ENCODE measurements around the gene LAMA2. TPM values are rescaled to one million over a fixed set of nuclear protein-coding genes. Genes with fewer than 3 reads are reported as not detected.
"Not testable (repeated sequence)": the region's sequence is repeated elsewhere in the genome, so short reads cannot be mapped to it uniquely, and the experiment has no call there.

Gene LAMA2
- total RNA-seq, 1 experiment from 2014 or later, result 0.04 TPM

- DNase-seq, result no peak
- no peak overlapping the region for H2AFZ ChIP-seq (ENCODE audit: low read length)
- no peaks in the 10 kb centered on the region for H4K20me1 ChIP-seq (ENCODE audit: insufficient read depth, low read depth, low read length)
- no peak overlapping the region for H3K9ac ChIP-seq (ENCODE audit: low read length)
- H3K4me3 ChIP-seq (ENCODE audit: low read length), result no peak overlapping the region
- H3K9me2 ChIP-seq (replicated peaks; ENCODE audit: insufficient read depth, low read length), result no peaks in the 10 kb centered on the region
- H3K79me2 ChIP-seq (ENCODE audit: low read length), result no peaks in the 10 kb centered on the region
- H3K9me3 ChIP-seq (ENCODE audit: low read length), result peaks cover 21% of the 10 kb centered on the region
- no peaks in the 10 kb centered on the region for H3K4me1 ChIP-seq (ENCODE audit: low read length)
- H3K4me2 ChIP-seq (ENCODE audit: low read depth, low read length, poor library complexity, severe bottlenecking), result no peak overlapping the region
- no peak overlapping the region for H3K27ac ChIP-seq (ENCODE audit: low read length)
- H3K36me3 ChIP-seq (ENCODE audit: insufficient read depth, low read length), result no peaks in the 10 kb centered on the region
- no peaks in the 10 kb centered on the region for H3K27me3 ChIP-seq (ENCODE audit: low read length)
Measured at GRCh38 chr6:129041563-129041962, 158.6 kb downstream of the LAMA2 start.

DNA sequence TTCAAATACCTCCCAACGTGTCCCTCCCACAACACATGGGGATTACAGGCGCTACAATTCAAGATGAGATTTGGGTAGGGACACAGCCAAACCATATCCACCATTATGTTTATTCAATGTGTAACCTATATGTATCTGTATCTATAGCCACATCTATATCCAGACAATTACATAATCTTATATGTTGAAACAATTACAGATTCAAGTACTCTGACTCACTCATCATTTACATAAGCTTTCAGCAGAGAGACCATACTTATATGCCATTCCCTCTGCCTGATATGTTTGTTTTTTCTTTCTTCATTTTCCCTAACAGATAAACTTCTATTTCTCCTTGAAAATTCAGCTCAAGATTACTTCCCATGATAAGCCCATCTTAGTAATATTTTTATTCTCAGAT, 163.6 kb downstream of the LAMA2 start:
- Histone ChIP-seq H3K27me3 (ENCODE audit: low read length) (no peaks in the 10 kb centered on the region), H3K4me2 (ENCODE audit: low read depth, low read length, poor library complexity, severe bottlenecking) (no peak overlapping the region), H3K36me3 (ENCODE audit: insufficient read depth, low read length) (no peaks in the 10 kb centered on the region), H3K9me3 (ENCODE audit: low read length) (peaks cover 12% of the 10 kb centered on the region; the same call in 1 of the 2 replicates), H3K27ac (ENCODE audit: low read length) (no peak overlapping the region), H2AFZ (ENCODE audit: low read length) (no peak overlapping the region), H3K4me1 (ENCODE audit: low read length) (no peaks in the 10 kb centered on the region), H3K4me3 (ENCODE audit: low read length) (no peak overlapping the region), H3K9me2 (replicated peaks; ENCODE audit: insufficient read depth, low read length) (no peaks in the 10 kb centered on the region), H3K9ac (ENCODE audit: low read length) (no peak overlapping the region), H4K20me1 (ENCODE audit: insufficient read depth, low read depth, low read length) (no peaks in the 10 kb centered on the region), H3K79me2 (ENCODE audit: low read length) (no peaks in the 10 kb centered on the region)
- DNase-seq, result no peak

GRCh38 chr6:129047834-129048233, 164.9 kb downstream of the LAMA2 start:
- Histone ChIP-seq H3K79me2 (ENCODE audit: low read length) (no peaks in the 10 kb centered on the region), H3K27me3 (ENCODE audit: low read length) (no peaks in the 10 kb centered on the region), H3K4me1 (ENCODE audit: low read length) (no peaks in the 10 kb centered on the region), H4K20me1 (ENCODE audit: insufficient read depth, low read depth, low read length) (no peaks in the 10 kb centered on the region), H3K4me2 (ENCODE audit: low read depth, low read length, poor library complexity, severe bottlenecking) (no peak overlapping the region), H3K36me3 (ENCODE audit: insufficient read depth, low read length) (no peaks in the 10 kb centered on the region), H3K9me2 (replicated peaks; ENCODE audit: insufficient read depth, low read length) (no peaks in the 10 kb centered on the region), H3K9ac (ENCODE audit: low read length) (no peak overlapping the region), H3K4me3 (ENCODE audit: low read length) (no peak overlapping the region), H2AFZ (ENCODE audit: low read length) (no peak overlapping the region), H3K9me3 (ENCODE audit: low read length) (peaks cover 12% of the 10 kb centered on the region; the same call in 1 of the 2 replicates), H3K27ac (ENCODE audit: low read length) (no peak overlapping the region)
- no peak for DNase-seq

DNA sequence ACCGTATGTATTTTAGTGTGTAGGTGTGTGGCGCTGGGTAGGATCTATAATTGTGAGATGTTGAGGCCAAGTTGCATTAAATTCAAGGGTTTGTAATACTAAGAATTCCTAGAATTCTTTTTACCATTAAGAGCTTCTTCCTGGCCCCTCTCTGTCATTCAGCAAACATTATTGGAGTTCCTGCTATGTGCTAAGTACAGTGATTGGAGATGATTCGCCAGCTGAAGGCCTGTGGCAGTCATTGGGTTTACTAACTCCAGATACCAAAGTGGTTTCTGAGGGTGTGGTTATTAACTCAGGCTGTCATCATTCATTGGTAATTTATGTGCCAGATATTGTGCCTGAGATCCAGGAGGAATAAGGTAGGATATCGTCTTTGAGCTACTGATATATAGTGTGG, 167.1 kb downstream of the LAMA2 start:
- Histone ChIP-seq H3K27ac (ENCODE audit: low read length) (no peak overlapping the region), H3K4me1 (ENCODE audit: low read length) (no peaks in the 10 kb centered on the region), H3K4me2 (ENCODE audit: low read depth, low read length, poor library complexity, severe bottlenecking) (no peak overlapping the region), H3K36me3 (ENCODE audit: insufficient read depth, low read length) (no peaks in the 10 kb centered on the region), H3K9me3 (ENCODE audit: low read length) (peaks cover under 1% of the 10 kb centered on the region; the same call in 1 of the 2 replicates), H3K4me3 (ENCODE audit: low read length) (no peak overlapping the region), H3K9me2 (replicated peaks; ENCODE audit: insufficient read depth, low read length) (no peaks in the 10 kb centered on the region), H3K9ac (ENCODE audit: low read length) (no peak overlapping the region), H2AFZ (ENCODE audit: low read length) (no peak overlapping the region), H4K20me1 (ENCODE audit: insufficient read depth, low read depth, low read length) (no peaks in the 10 kb centered on the region), H3K27me3 (ENCODE audit: low read length) (no peaks in the 10 kb centered on the region), H3K79me2 (ENCODE audit: low read length) (no peaks in the 10 kb centered on the region)
- no peak for DNase-seq

GRCh38 chr6:129053143-129053542, 170.2 kb downstream of the LAMA2 start:
- H4K20me1 ChIP-seq (ENCODE audit: insufficient read depth, low read depth, low read length); H3K36me3 ChIP-seq (ENCODE audit: insufficient read depth, low read length); H3K27me3 ChIP-seq (ENCODE audit: low read length); H2AFZ ChIP-seq (ENCODE audit: low read length); H3K27ac ChIP-seq (ENCODE audit: low read length); DNase-seq; H3K4me3 ChIP-seq (ENCODE audit: low read length); H3K9me2 ChIP-seq (replicated peaks; ENCODE audit: insufficient read depth, low read length); H3K9ac ChIP-seq (ENCODE audit: low read length); H3K4me2 ChIP-seq (ENCODE audit: low read depth, low read length, poor library complexity, severe bottlenecking); H3K79me2 ChIP-seq (ENCODE audit: low read length); H3K4me1 ChIP-seq (ENCODE audit: low read length); H3K9me3 ChIP-seq (ENCODE audit: low read length): not testable (repeated sequence)

DNA sequence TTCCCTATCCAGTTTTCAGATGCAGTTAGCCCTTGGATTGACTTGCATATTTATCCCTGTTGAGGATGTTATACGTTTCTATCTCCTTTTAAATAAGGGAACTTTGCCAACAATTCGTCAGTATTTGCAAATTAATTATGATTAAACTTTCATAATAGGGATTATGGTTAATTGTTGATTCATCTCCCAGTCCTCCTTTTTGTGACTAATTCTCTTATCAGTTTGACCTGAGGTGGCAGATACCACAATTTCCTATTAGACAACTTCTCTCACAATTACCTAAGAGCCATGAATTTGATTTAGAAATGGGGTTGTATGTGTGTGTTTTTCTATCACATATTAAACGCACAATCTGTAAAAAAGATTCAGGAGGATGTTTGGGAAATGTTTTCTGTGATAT, 172.9 kb downstream of the LAMA2 start:
- Histone ChIP-seq H3K4me3 (ENCODE audit: low read length) (no peak overlapping the region), H3K27ac (ENCODE audit: low read length) (no peak overlapping the region), H3K9me3 (ENCODE audit: low read length) (no peaks in the 10 kb centered on the region), H3K9ac (ENCODE audit: low read length) (no peak overlapping the region), H3K27me3 (ENCODE audit: low read length) (no peaks in the 10 kb centered on the region), H2AFZ (ENCODE audit: low read length) (no peak overlapping the region), H3K9me2 (replicated peaks; ENCODE audit: insufficient read depth, low read length) (no peaks in the 10 kb centered on the region), H3K79me2 (ENCODE audit: low read length) (no peaks in the 10 kb centered on the region), H3K4me2 (ENCODE audit: low read depth, low read length, poor library complexity, severe bottlenecking) (no peak overlapping the region), H3K36me3 (ENCODE audit: insufficient read depth, low read length) (no peaks in the 10 kb centered on the region), H3K4me1 (ENCODE audit: low read length) (no peaks in the 10 kb centered on the region), H4K20me1 (ENCODE audit: insufficient read depth, low read depth, low read length) (no peaks in the 10 kb centered on the region)
- DNase-seq, result no peak

- Histone ChIP-seq H3K36me3 (ENCODE audit: insufficient read depth, low read length) (no peaks in the 10 kb centered on the region), H2AFZ (ENCODE audit: low read length) (no peak overlapping the region), H3K9me2 (replicated peaks; ENCODE audit: insufficient read depth, low read length) (no peaks in the 10 kb centered on the region), H3K4me2 (ENCODE audit: low read depth, low read length, poor library complexity, severe bottlenecking) (no peak overlapping the region), H4K20me1 (ENCODE audit: insufficient read depth, low read depth, low read length) (no peaks in the 10 kb centered on the region), H3K27ac (ENCODE audit: low read length) (no peak overlapping the region), H3K27me3 (ENCODE audit: low read length) (no peaks in the 10 kb centered on the region), H3K79me2 (ENCODE audit: low read length) (no peaks in the 10 kb centered on the region), H3K9me3 (ENCODE audit: low read length) (0 out of 2 replicates have a peak, but pooled peaks cover 6% of the 10 kb centered on the region), H3K4me3 (ENCODE audit: low read length) (no peak overlapping the region), H3K9ac (ENCODE audit: low read length) (no peak overlapping the region), H3K4me1 (ENCODE audit: low read length) (no peaks in the 10 kb centered on the region)
- DNase-seq, result no peak
Measured at GRCh38 chr6:129059650-129060049, 176.7 kb downstream of the LAMA2 start.

DNA sequence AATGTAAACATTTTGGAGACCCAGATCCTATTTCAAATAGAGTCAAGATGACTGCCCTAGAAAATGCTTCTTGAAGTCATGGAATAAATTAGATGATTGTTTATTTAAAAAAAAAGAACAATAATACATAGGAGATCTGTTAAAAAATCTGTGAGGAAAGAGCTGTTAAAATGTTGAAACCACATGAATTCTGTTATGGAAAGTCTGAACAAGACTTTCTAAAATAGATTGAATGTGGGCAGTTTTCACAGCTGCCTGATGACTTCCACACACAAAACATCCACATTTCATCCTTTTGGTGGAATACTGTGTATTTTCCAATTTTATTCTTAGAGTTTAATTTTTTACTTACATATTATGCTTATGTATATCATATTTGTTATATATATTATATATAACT, 186.1 kb downstream of the LAMA2 start:
- H3K9me3 ChIP-seq (ENCODE audit: low read length), result 0 out of 2 replicates have a peak, but pooled peaks cover 4% of the 10 kb centered on the region
- DNase-seq, result no peak
- H3K4me1 ChIP-seq (ENCODE audit: low read length), result no peaks in the 10 kb centered on the region

GRCh38 chr6:129073051-129073450, 190.1 kb downstream of the LAMA2 start:
- Histone ChIP-seq H3K27me3 (ENCODE audit: low read length) (no peaks in the 10 kb centered on the region), H3K4me3 (ENCODE audit: low read length) (no peak overlapping the region), H3K9me3 (ENCODE audit: low read length) (peaks cover 4% of the 10 kb centered on the region; the same call in 1 of the 2 replicates), H2AFZ (ENCODE audit: low read length) (no peak overlapping the region), H3K9ac (ENCODE audit: low read length) (no peak overlapping the region), H3K4me2 (ENCODE audit: low read depth, low read length, poor library complexity, severe bottlenecking) (no peak overlapping the region), H3K36me3 (ENCODE audit: insufficient read depth, low read length) (no peaks in the 10 kb centered on the region), H4K20me1 (ENCODE audit: insufficient read depth, low read depth, low read length) (no peaks in the 10 kb centered on the region), H3K9me2 (replicated peaks; ENCODE audit: insufficient read depth, low read length) (no peaks in the 10 kb centered on the region), H3K4me1 (ENCODE audit: low read length) (no peaks in the 10 kb centered on the region), H3K79me2 (ENCODE audit: low read length) (no peaks in the 10 kb centered on the region), H3K27ac (ENCODE audit: low read length) (no peak overlapping the region)
- no peak for DNase-seq

More for the DNA sequence above, 186.1 kb downstream of the LAMA2 start:
- H3K27me3 ChIP-seq (ENCODE audit: low read length), result no peaks in the 10 kb centered on the region
- H3K9me2 ChIP-seq (replicated peaks; ENCODE audit: insufficient read depth, low read length), result no peaks in the 10 kb centered on the region
- no peaks in the 10 kb centered on the region for H3K79me2 ChIP-seq (ENCODE audit: low read length)
- no peak overlapping the region for H3K9ac ChIP-seq (ENCODE audit: low read length)
- H4K20me1 ChIP-seq (ENCODE audit: insufficient read depth, low read depth, low read length), result no peaks in the 10 kb centered on the region
- H3K27ac ChIP-seq (ENCODE audit: low read length), result no peak overlapping the region
- H3K36me3 ChIP-seq (ENCODE audit: insufficient read depth, low read length), result no peaks in the 10 kb centered on the region
- no peak overlapping the region for H2AFZ ChIP-seq (ENCODE audit: low read length)
- H3K4me2 ChIP-seq (ENCODE audit: low read depth, low read length, poor library complexity, severe bottlenecking), result no peak overlapping the region
- H3K4me3 ChIP-seq (ENCODE audit: low read length), result no peak overlapping the region
